Left renal pelvis (tissue), 4 donors: ENCODE data around the gene AGPAT3. TPM values are rescaled to one million over a fixed set of nuclear protein-coding genes. Genes with fewer than 3 reads are reported as not detected.

ENCODE experiments used
- DNase-seq, 4 donors: peaks; one replicate each; pipeline ENCODE4 v3.0.0-alpha.2; 2013; ENCODE audit warnings: low read depth in 4 of 4, low spot score in 3 of 4
- polyA plus RNA-seq, 4 donors: library from polyadenylated mRNA; unstranded; fragments of 120-200 nt; gene quantifications; one replicate each; pipeline ENCODE4 v1.2.1, GENCODE V29; 2013; ENCODE audit not compliant: insufficient read length in 4 of 4

The AGPAT3 gene
- polyA plus RNA-seq, 4 donors = 24.3 to 69.1 (median 51.0) TPM

DNA sequence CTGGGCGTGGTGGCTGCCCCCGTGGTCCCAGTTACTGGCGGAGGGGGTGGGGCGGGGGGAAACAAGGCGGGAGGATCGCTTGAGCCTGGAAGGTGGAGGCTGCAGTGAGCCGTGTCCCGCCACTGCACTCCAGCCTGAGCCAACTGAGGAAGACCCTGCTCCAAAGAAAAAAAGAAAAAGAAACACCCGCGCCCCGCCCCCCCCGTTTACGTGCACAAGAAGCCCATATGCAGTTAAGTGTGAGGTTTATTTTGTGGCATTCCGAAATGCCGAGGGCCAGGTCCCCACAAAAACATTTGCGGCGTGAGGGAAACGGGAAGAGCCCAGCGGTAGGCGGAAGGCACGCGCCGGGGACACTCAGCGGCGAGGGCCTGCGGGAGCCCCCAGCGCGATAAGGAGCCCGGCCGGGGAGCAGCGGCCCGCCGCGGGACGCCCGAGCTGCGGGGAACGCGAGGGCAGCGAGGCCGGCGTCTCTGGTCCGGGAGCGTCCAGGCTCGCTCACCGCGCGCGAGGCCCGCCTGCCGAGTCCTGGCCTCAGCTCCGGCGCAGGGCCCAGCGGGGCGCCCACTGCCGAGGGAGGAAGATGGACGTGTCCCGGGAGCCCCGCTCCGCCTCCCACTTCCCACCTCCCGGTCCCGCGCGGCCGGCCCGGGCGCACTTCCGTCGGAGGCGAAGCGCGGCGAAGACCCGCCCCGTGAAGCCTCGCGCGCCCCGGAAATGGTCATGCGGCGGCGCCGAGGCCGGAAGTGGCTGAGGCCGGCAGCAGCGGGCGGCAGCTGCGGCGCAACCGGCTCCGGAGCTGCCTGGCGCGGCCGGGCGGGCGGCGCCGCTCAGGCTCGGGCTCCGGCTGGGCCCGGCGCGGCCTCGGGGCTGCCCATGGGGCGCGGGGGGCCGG is 146.8 kb downstream of the AGPAT3 start, which contains the start of gene TRAPPC10:
TSS of gene TRAPPC10 (plus strand) at position 731 of the 895 bp plus-strand sequence. CDS start 185 bp downstream, outside the sequence.
- peak; percentile 59 to 77 (median 68) for DNase-seq

DNA sequence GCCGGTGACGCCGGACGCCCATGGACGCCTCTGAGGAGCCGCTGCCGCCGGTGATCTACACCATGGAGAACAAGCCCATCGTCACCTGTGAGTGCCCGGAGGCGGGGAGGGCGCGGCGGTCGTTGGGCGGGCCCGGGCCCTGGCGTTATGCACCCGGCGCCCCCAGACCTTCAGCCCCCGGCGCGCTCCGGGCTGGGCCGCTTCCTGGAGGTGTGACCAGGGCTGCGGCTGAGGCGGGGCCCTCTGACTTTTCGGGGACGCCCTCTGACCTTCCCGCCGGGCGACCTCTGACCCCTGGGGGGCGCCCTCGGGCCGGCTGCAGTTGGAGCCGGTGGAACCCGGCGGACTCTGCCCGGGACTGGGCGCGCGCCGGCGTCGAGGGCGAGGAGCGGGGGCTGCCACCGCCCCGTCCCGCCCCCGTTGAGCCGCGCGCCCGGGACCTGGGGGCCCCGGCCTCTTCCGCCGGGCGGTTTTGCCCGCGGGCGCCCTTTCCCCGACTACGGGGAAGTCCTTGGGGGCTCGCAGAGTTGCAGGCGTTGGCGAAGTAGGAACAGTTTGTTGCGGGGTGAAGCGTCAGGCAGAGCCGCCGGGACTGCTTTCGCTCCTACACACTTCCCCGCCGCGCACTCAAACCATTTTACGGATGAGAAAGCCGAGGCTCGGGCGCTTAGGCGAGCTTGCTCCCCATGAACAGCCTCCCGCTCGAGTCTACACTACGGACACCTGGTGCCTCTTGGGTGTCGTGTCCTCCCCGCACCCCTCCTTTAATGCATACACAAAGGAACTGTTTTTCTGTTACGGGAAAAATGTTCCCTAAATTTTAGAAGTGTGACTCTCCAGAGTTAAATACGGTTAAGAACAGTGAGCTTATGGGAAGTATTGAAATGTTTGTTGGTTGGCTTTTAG is 147.7 kb downstream of the AGPAT3 start:
- DNase-seq = no peak

DNA sequence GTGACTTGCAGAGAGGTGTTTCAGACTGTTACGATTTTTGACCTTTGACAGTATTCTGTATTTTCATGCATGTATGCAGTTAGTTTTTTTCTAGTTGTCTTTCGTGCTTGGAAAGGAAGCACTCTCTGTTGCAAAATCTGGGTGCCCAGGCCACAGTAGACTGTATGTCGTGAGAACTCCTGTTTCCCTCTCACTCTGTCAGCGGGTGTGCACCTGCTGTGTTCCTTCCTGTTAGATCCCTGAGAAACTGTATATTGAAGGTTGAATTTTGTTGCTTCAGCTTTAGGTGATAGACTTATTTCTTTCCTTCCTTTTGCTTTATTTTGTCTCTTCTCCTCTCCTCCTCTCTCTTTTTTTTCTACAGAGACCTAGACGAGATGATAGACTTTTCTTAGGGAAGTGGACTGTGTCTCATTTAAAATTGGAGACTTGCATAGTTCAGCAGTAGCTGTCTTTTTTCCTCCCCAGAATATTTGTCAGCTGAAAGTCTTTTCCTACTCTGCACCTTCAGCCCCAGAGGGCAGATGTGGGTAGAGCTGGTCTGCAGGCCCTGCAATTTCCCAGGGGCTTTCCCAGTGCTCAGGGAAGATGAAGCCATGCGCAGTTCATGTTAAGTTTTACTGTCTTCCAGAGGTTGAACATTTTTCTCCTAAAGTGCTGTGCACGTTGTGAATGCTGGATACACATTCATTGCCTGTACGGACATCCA is 148.5 kb downstream of the AGPAT3 start:
- DNase-seq = no peak

DNA sequence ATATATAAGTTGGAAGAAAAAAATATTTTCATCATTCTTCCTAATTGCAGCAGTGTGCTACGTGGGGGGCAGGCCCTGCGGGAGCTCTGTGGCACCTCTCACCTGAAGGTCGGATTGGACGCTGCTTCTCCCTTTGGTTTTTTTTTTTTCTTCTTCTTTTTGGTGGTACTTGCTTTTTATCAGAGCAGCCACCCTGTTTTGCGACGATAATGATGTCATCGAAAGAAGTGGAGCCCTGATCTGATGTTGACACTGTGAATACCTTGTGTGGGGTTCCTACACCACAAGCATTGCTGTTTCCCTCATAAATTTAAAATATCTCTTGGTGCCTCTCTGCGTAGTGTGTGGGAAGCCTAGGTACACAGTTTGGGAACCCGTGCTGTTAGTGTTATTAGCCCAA is 152.6 kb downstream of the AGPAT3 start:
- no peak for DNase-seq

DNA sequence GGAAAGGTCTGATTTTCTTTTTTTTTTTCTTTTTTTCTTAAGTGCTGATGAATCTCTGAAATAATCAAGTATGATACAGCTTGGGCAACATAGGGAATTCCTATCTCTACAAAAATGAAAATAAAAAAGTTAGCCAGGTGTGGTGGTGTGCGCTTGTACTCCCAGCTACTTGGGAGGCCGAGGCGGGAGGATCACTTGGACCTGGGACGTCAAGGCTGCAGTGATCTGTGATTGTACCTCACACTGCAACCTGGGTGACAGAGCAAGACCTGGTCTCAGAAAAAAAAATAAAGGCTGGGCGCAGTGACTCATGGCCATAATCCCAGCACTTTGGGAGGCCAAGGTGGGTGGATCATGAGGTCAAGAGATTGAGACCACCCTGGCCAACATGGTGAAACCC is 153.1 kb downstream of the AGPAT3 start:
- no peak for DNase-seq

DNA sequence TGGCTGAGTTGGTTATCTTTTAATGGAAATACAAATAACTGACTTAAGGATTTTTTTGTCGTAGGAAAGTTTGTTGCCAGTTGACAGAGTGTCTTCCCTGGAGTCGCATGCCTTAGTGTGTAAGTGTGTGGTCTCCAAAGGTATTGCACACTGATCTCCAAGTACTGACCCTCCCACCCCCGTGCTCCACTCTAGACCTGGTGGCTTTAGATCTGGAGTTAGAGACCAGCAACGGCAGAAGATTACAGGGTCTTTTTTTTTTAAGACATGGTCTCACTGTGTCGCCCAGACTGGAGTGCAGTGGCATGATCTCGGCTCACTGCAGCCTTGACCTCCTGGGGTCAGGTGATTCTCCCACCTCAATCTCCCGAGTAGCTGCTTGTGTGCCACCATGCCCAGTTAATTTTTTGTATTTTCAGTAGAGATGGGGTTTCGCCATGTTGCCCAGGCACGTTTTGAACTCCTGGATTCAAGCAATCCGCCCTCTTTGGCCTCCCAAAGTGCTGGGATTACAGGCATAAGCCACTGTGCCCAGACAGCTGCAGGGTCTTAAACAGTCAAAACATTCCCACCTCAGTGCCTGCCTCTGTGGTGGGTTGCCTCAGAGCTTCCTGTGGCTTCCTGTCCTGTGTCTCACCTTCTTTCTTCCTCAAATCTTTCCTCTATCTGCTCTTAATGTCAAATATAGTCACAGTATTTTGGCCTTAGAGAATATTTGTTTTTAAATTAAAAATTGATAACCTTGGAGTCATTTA is 154.0 kb downstream of the AGPAT3 start:
- no peak for DNase-seq

DNA sequence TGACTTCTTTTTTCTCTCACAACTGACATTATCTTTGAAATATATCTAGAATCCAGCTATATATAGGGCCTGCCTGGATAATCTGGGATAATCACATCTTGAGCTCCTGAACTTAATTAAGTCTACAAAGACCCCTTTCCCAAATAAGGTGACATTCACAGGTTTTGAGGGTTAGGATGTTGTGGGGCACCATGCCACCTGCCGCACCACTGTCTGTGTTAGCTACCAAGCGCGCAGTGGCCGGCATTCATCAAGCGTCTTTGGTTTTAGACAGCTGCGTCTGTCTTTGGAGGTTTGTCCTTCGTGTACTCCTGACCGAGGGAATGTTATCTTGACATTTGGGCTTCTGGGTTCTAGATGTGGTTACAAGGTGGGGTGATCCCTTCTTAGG is 154.5 kb downstream of the AGPAT3 start:
- no peak for DNase-seq

DNA sequence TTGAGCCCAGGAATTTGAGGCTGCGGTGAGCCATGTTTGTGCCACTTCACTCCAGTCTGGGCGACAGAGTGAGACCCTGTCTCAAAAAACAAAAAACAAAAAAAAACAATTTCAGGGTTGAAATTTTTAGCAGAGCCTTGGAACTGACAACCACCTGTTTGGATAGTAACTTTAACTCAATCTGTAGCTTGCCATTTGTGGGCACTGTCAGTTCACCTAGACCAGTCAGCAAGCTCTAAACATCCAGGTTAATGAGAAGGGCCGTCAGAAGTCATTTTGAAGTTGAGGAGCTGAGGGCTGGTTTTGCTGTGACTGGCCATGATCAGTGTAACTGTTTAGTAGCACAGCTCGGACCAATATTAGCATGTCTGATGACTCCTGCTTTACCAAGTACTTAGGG is 155.5 kb downstream of the AGPAT3 start:
- no peak for DNase-seq

DNA sequence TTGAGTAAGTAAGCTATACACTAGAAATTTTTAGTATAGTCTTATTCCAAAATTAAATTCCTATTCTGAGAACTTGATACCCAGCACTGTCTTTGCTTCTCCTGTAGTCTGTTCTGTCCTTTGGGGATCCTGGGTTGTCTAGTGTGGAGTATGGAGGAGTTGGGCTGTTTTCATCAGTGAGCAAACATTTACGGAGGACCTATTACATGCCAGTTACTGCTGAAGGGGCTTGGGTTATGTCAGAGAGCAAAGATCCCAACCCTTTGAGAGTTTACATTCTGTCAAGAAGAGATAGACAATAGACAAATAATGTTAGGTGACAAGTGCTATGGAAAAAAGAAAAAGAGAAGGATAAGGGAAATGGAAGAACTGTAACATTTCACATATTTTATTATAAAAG is 156.0 kb downstream of the AGPAT3 start:
- no peak for DNase-seq

DNA sequence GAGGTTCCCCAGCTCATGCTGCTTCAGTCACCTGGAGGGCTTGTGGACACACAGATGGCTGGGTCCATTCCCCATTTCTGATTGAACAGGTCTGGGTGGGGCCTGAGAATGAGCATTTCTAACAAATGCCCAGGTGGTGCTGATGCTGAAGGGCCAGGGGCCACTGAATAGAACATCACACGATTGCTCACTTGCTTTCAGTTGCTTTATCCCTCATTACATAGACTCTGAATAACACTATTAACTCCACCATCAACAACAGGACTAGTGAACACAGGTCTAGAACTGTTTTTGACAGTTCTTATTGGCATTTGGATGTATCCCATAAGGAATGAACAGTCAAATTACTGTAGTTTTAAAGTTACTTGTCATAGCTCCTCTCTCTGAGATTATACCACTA is 159.2 kb downstream of the AGPAT3 start:
- no peak for DNase-seq

DNA sequence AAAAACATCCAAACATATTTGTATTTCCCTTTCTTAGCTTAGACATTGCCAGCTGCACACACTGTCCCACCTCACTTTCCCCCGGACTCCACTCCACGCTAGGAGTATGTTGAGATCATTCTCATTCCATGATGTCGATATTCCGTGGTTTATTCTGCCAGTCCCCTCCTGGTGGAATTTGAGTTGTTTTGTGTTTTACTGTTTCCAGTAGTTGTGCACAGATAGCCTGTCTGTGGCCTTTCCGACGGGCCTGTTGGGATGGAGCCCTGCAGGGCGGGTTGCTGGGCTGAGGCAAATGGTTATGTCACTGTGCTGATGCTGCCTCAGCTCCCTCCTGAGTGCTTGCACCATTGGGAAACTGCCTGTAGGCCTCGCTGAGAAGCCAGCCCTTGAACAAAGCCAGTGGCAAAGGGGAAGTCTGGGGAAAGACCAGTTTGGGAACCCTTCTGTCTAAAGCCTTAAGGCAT is 159.9 kb downstream of the AGPAT3 start:
- no peak for DNase-seq

DNA sequence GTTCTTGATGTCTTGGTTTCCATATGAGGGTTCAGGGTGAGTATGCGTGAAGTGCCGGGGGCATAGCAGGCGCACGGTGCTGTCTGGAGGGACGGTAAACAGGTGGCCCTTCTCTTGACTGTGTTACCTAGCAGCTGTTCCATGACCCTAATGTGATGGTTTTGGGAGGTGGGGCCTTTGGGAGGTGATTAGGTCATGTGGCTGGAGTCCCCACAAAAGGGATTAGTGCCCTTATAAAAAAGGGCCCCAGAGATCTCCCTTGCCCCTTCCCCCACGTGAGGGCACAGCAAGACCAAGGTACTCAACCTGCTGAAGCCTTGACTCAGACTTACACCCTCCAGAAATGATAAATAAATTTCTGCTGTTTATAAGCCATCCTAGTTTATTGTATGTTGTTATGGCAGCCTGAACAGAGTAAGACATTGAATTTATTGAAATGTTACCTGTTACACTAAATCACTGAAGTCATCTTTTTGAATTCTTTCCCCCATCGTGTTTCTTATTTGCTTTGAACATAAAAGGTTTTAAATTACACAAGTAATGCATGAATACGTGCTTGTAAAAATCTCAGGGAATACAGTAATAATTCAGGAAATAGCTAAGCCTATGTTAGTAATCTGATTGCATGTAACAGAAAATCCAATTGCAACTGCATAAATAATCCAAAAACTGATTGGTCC is 162.7 kb downstream of the AGPAT3 start:
- no peak for DNase-seq

DNA sequence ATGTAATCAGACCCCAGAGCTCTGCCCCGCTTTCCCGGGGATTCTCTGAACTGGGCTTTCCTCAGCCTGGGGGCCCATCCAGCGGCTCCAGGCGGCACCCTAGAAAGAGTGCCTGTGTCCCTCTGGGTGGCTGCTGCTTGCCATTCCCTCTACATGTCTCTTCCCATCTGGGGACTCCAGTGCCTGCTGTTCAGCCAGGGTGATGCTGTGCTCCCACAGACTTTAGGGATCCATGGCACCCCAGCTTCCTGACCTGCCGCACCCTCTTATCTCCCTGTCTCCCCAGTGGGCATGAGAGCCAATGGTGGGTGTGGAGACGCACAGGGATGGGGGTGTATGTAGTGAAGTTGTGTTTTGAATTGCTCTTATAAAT is 163.2 kb downstream of the AGPAT3 start:
- DNase-seq = no peak

DNA sequence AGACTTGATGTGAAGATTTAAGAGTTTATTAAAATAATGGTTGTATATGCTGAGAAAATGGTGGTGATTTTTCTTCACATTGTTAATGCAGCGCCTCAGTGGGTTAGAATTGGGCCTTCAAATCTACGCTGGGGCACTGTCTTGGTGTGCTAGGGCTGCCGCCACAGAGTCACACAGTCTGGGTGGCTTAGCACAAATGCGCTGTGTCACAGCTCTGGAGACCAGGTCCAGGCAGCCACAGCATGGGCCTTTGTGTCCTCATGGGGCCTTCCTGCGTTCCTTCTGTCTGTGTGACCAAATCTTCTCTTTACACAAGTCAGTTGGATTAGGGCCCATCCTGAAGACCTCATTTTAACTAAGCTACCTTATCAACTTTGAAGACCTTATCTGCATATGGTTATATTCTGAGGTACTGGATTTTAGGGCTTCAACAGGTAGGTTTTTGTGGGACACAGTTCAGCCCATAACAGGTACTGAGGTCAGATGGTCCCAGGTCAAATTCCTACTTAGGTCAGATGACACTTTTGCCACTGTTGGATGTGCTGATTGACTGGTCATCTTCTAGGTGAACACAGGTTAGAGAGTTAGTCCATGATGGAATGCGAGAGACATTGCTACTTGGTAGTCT is 164.6 kb downstream of the AGPAT3 start:
- no peak for DNase-seq

DNA sequence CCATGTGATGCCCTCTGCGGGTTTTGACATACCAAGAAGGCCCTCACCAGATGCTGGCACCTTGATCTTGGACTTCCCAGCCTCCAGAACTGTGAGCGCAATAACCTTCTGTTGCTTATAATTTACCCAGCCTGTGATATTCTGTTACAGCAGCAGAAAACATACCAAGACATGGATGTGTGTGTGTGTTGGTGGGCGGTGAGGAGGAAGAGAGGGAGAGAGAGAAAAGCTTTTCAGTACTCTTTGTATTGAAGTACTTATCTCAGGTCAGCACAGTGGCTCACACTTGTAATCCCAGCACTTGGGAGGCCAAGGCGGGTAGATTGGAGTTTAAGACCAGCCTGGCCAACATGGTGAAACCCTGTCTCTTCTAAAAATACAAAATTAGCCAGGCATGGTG is 170.2 kb downstream of the AGPAT3 start:
- no peak for DNase-seq
